GM23248 (cell line): ENCODE data around the gene PCBP3. TPM values are rescaled to one million over a fixed set of nuclear protein-coding genes. Genes with fewer than 3 reads are reported as not detected.

Experiments
- DNase-seq: peaks from one replicate; pipeline ENCODE4 v3.0.0-alpha.2; 2015
- H2AFZ ChIP-seq: fragments of 200-600 bp; sonication (generic); 2 replicates; pipeline ENCODE4 v1.6.1; 2016; ENCODE audit warnings: antibody characterized with exemption
- H3F3A ChIP-seq: fragments of 200-600 bp; sonication (generic); 2 replicates; pipeline ENCODE4 v1.6.1; 2016; ENCODE audit warnings: mild to moderate bottlenecking, antibody characterized with exemption, mixed run types; ENCODE audit not compliant: insufficient read depth
- H3K27ac ChIP-seq: fragments of 200-600 bp; sonication (generic); 2 replicates; pipeline ENCODE4 v1.5.1; 2016; ENCODE audit warnings: mild to moderate bottlenecking
- H3K27me3 ChIP-seq: fragments of 200-600 bp; sonication (generic); replicated peaks from 2 replicates; pipeline ENCODE4 v1.6.1; 2016; ENCODE audit warnings: mild to moderate bottlenecking; ENCODE audit not compliant: insufficient read depth
- H3K36me3 ChIP-seq: fragments of 200-600 bp; sonication (generic); 2 replicates; pipeline ENCODE4 v1.6.1; 2016; ENCODE audit warnings: low read depth, mild to moderate bottlenecking
- H3K4me1 ChIP-seq: fragments of 200-600 bp; sonication (generic); 2 replicates; pipeline ENCODE4 v1.6.1; 2016; ENCODE audit warnings: mild to moderate bottlenecking; ENCODE audit not compliant: insufficient read depth
- H3K4me2 ChIP-seq: fragments of 200-600 bp; sonication (generic); one replicate; pipeline ENCODE4 v1.6.1; 2016; ENCODE audit warnings: mild to moderate bottlenecking; ENCODE audit not compliant: unreplicated experiment
- H3K4me3 ChIP-seq: fragments of 200-600 bp; sonication (generic); 2 replicates; pipeline ENCODE4 v1.5.1; 2016; ENCODE audit warnings: mild to moderate bottlenecking
- H3K79me2 ChIP-seq: fragments of 200-600 bp; sonication (generic); 2 replicates; pipeline ENCODE4 v1.6.1; 2016; ENCODE audit warnings: mild to moderate bottlenecking; ENCODE audit not compliant: insufficient read depth
- H3K9ac ChIP-seq: fragments of 200-600 bp; sonication (generic); 2 replicates; pipeline ENCODE4 v1.6.1; 2016; ENCODE audit warnings: mild to moderate bottlenecking
- H3K9me2 ChIP-seq: fragments of 200-600 bp; sonication (generic); 2 replicates; pipeline ENCODE4 v1.6.1; 2016; ENCODE audit warnings: mixed run types, mild to moderate bottlenecking, moderate library complexity; ENCODE audit not compliant: insufficient read depth
- H3K9me3 ChIP-seq: fragments of 200-600 bp; sonication (generic); one replicate; pipeline ENCODE4 v1.6.1; 2017; ENCODE audit warnings: low read depth
- H4K20me1 ChIP-seq: fragments of 200-600 bp; sonication (generic); 2 replicates; pipeline ENCODE4 v1.6.0; 2016; ENCODE audit not compliant: insufficient read depth
- EZH2 ChIP-seq: fragments of 200-600 bp; sonication (generic); IDR thresholded peaks from 2 replicates; pipeline ENCODE4 v1.6.1; 2018; ENCODE audit warnings: antibody characterized with exemption, mild to moderate bottlenecking; ENCODE audit not compliant: insufficient read depth, poor library complexity, severe bottlenecking
- EZH2phosphoT487 ChIP-seq: fragments of 200-600 bp; sonication (generic); IDR thresholded peaks from 2 replicates; pipeline ENCODE4 v1.6.1; 2018; ENCODE audit warnings: antibody characterized with exemption, moderate library complexity, mild to moderate bottlenecking, low read depth; ENCODE audit not compliant: insufficient read depth
- WGBS, 2 experiments: methylation state at CpG; one replicate each; pipeline ENCODE4 v1.1.6; 2015 to 2017; ENCODE audit warnings: low lambda C conversion rate in 2 of 2, low coverage in 1 of 2; ENCODE audit errors: missing lambda C conversion rate in 2 of 2; 5-methylcytosine and 5-hydroxymethylcytosine counted together
- in situ Hi-C: fragments of 300-500 bp; cut with MboI; formaldehyde crosslinking; loops from 2 replicates; pipeline ENCODE4 v1.15.0; 2020
- polyA plus RNA-seq: library from polyadenylated mRNA; unstranded; fragments of >200 nt; fragmentation: Nextera tagmentation; extraction: Ambion mirVana; gene quantifications from 2 replicates; pipeline ENCODE4 v1.2.1, GENCODE V29; 2016
- total RNA-seq: library from RNA; depleted of rRNA; stranded (reverse); fragments of >200 nt; shearing (Covaris generic); gene quantifications from 2 replicates; pipeline ENCODE4 v1.2.3, GENCODE V29; 2014

The PCBP3 gene
- total and polyA plus RNA-seq, 2 experiments from 2014 or later = 0.32 to 1.3 TPM

- Histone ChIP-seq H3K36me3 (no peaks in the 10 kb centered on the region), H3K9me2 (no peaks in the 10 kb centered on the region), H3K9me3 (no peaks in the 10 kb centered on the region), H3F3A (peaks cover 6% of the 10 kb centered on the region; the same call in 1 of the 2 replicates), H3K4me1 (peaks cover 5% of the 10 kb centered on the region; the same call in 1 of the 2 replicates), H2AFZ (no peak overlapping the region), H3K27ac (no peak overlapping the region), H3K4me3 (no peak overlapping the region), H3K79me2 (no peaks in the 10 kb centered on the region), H4K20me1 (no peaks in the 10 kb centered on the region), H3K4me2 (no peak overlapping the region), H3K9ac (no peak overlapping the region), H3K27me3 (peaks cover 29% of the 10 kb centered on the region)
- WGBS, 2 experiments = 33 to 37% methylated on average over 9 of the region's 9 CpGs
- TF ChIP-seq EZH2phosphoT487 = no peak
- DNase-seq = no peak
- in situ Hi-C loops = no loop called here
Measured at GRCh38 chr21:45613881-45614280, 29.6 kb upstream of the PCBP3 start.

GRCh38 chr21:45615145-45615711 is 28.3 kb upstream of the PCBP3 start:
- peaks cover 30% of the 10 kb centered on the region for H3K27me3 ChIP-seq
- no peaks in the 10 kb centered on the region for H3K9me2 ChIP-seq
- no peaks in the 10 kb centered on the region for H4K20me1 ChIP-seq
- H3K27ac ChIP-seq = no peak overlapping the region
- H3K9ac ChIP-seq = no peak overlapping the region
- no peak overlapping the region for H2AFZ ChIP-seq
- peaks cover 6% of the 10 kb centered on the region; the same call in 1 of the 2 replicates for H3F3A ChIP-seq
- H3K4me1 ChIP-seq = peaks cover 5% of the 10 kb centered on the region; the same call in 1 of the 2 replicates
- H3K36me3 ChIP-seq = no peaks in the 10 kb centered on the region
- DNase-seq = peak; percentile 67
- H3K4me3 ChIP-seq = no peak overlapping the region
- in situ Hi-C loops = no loop called here
- H3K79me2 ChIP-seq = no peaks in the 10 kb centered on the region
- 34 to 40% methylated on average over 26 to 27 of the region's 27 CpGs for WGBS, 2 experiments
- no peaks in the 10 kb centered on the region for H3K9me3 ChIP-seq
- TF ChIP-seq EZH2phosphoT487 = no peak
- TF ChIP-seq EZH2 = no peak
- H3K4me2 ChIP-seq = no peak overlapping the region

GRCh38 chr21:45617021-45617921 is 26.3 kb upstream of the PCBP3 start:
- Histone ChIP-seq H3F3A (0 out of 2 replicates have a peak, but pooled peaks cover 1% of the 10 kb centered on the region), H3K36me3 (no peaks in the 10 kb centered on the region), H3K79me2 (no peaks in the 10 kb centered on the region), H3K27ac (no peak overlapping the region), H3K4me1 (peaks cover 5% of the 10 kb centered on the region; the same call in 1 of the 2 replicates), H3K27me3 (peaks cover 31% of the 10 kb centered on the region), H3K4me3 (no peak overlapping the region), H3K9me2 (no peaks in the 10 kb centered on the region), H3K4me2 (no peak overlapping the region), H3K9ac (no peak overlapping the region), H4K20me1 (no peaks in the 10 kb centered on the region), H3K9me3 (no peaks in the 10 kb centered on the region), H2AFZ (no peak overlapping the region)
- in situ Hi-C loops = no loop called here
- TF ChIP-seq EZH2 = no peak
- TF ChIP-seq EZH2phosphoT487 = no peak
- WGBS, 2 experiments = 57 to 66% methylated on average over 18 to 19 of the region's 19 CpGs
- no peak for DNase-seq

- H2AFZ ChIP-seq = no peak overlapping the region
- no peak overlapping the region for H3K27ac ChIP-seq
- H3F3A ChIP-seq = no peaks in the 10 kb centered on the region
- no peaks in the 10 kb centered on the region for H3K36me3 ChIP-seq
- no peak for TF ChIP-seq EZH2
- TF ChIP-seq EZH2phosphoT487 = no peak
- H3K79me2 ChIP-seq = no peaks in the 10 kb centered on the region
- in situ Hi-C loops = no loop called here
- peak; percentile 67 for DNase-seq
- no peaks in the 10 kb centered on the region for H4K20me1 ChIP-seq
- H3K4me1 ChIP-seq = peaks cover 5% of the 10 kb centered on the region; the same call in 1 of the 2 replicates
- peak overlapping the region; percentile 56 for H3K4me2 ChIP-seq
- no peaks in the 10 kb centered on the region for H3K9me3 ChIP-seq
- WGBS, 2 experiments = 1 to 4% methylated on average over 13 of the region's 13 CpGs
- peaks cover 31% of the 10 kb centered on the region for H3K27me3 ChIP-seq
- 0 out of 2 replicates have a peak overlapping the region, but pooled peaks have one; percentile 12 for H3K4me3 ChIP-seq
- H3K9me2 ChIP-seq = no peaks in the 10 kb centered on the region
- H3K9ac ChIP-seq = peak overlapping the region; percentile 41
Measured at GRCh38 chr21:45618287-45618686, 25.2 kb upstream of the PCBP3 start.
